Measurements from ENCODE around the gene ESM1.

Gene ESM1

DNA sequence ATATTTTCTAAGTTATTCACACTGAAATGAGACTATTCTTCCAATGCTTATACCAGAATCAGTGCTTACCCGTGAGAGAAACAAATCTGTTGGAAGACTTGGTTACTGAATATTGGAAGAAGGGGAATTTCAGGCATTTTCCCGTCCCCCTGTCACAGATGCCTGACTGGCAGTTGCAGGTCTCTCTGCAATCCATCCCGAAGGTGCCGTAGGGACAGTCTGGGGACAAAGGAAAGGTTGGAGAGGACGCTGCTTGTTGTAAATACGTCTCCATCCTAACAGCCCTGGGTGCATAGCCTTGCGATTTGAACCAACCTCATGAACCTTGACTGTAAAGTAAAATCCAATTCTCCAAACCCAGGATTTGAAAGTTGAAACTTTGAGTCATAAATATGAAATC, 3.5 kb downstream of the ESM1 start:
- Histone ChIP-seq H3K23ac (ENCODE audit: low read length in 2 of 2) (no peak overlapping the region), H3K18ac (ENCODE audit: low read depth in 1 of 2, low read length in 2 of 2) (peak overlapping the region in 1 of 2 experiments; percentile 21), H3K4me3 (ENCODE audit: insufficient read depth in 1 of 2, low read depth in 1 of 2, low read length in 2 of 2) (peak overlapping the region in 1 of 2 experiments; percentile 72), H3K79me1 (replicated peaks; ENCODE audit: low read length, poor library complexity, severe bottlenecking) (no peaks in the 10 kb centered on the region), H2BK120ac (ENCODE audit: low read depth, low read length) (no peak overlapping the region), H3K9me3 (ENCODE audit: control insufficient read depth, low read length) (no peaks in the 10 kb centered on the region), H2AFZ (ENCODE audit: low read depth, low read length) (no peak overlapping the region), H3K4me2 (ENCODE audit: low read length, poor library complexity, severe bottlenecking) (no peak overlapping the region), H3K27me3 (ENCODE audit: control insufficient read depth in 1 of 2, insufficient read depth in 1 of 2, low read length in 2 of 2) (peaks cover 0 to 31% of the 10 kb centered on the region in 2 experiments), H2BK12ac (ENCODE audit: low read length in 2 of 2) (no peak overlapping the region), H3K27ac (ENCODE audit: low read length, poor library complexity, severe bottlenecking) (no peak overlapping the region), H3K4ac (ENCODE audit: low read depth in 1 of 2, low read length in 2 of 2) (no peak overlapping the region), H4K91ac (ENCODE audit: low read length) (no peak overlapping the region), H3K14ac (ENCODE audit: low read length in 2 of 2) (no peak overlapping the region), H2BK5ac (ENCODE audit: low read depth, low read length, poor library complexity, severe bottlenecking) (no peak overlapping the region), H4K8ac (ENCODE audit: low read length) (peak overlapping the region; percentile 37), H3K9ac (ENCODE audit: low read length) (peak overlapping the region; percentile 49), H3K36me3 (ENCODE audit: control insufficient read depth in 1 of 2, insufficient read depth in 2 of 2, low read depth in 1 of 2, low read length in 2 of 2) (no peaks in the 10 kb centered on the region), H2BK15ac (ENCODE audit: low read depth, poor library complexity, severe bottlenecking) (no peak overlapping the region), H3K4me1 (ENCODE audit: control insufficient read depth, insufficient read depth, low read depth, low read length) (peaks cover 3% of the 10 kb centered on the region), H2AK5ac (ENCODE audit: low read length, severe bottlenecking) (no peak overlapping the region)
- no peak for DNase-seq
- 50% methylated on average over 2 of the region's 7 CpGs for WGBS

GRCh38 chr5:54975701-54976100, 9.7 kb downstream of the ESM1 start:
- H3K4ac ChIP-seq (ENCODE audit: low read depth in 1 of 2, low read length in 2 of 2), result no peak overlapping the region
- H3K4me3 ChIP-seq (ENCODE audit: insufficient read depth in 1 of 2, low read depth in 1 of 2, low read length in 2 of 2), result no peak overlapping the region
- H2BK15ac ChIP-seq (ENCODE audit: low read depth, poor library complexity, severe bottlenecking), result no peak overlapping the region
- no peak overlapping the region for H2AFZ ChIP-seq (ENCODE audit: low read depth, low read length)
- H4K8ac ChIP-seq (ENCODE audit: low read length), result no peak overlapping the region
- no peak overlapping the region for H3K9ac ChIP-seq (ENCODE audit: low read length)
- H3K79me1 ChIP-seq (replicated peaks; ENCODE audit: low read length, poor library complexity, severe bottlenecking), result no peaks in the 10 kb centered on the region
- no peaks in the 10 kb centered on the region for H3K9me3 ChIP-seq (ENCODE audit: control insufficient read depth, low read length)
- no peaks in the 10 kb centered on the region for H3K4me1 ChIP-seq (ENCODE audit: control insufficient read depth, insufficient read depth, low read depth, low read length)
- no peak overlapping the region for H3K4me2 ChIP-seq (ENCODE audit: low read length, poor library complexity, severe bottlenecking)
- no peak for DNase-seq
- 64% methylated on average over 1 of the region's 1 CpG for WGBS
- no peak overlapping the region for H2BK12ac ChIP-seq (ENCODE audit: low read length in 2 of 2)
- H4K91ac ChIP-seq (ENCODE audit: low read length), result no peak overlapping the region
- H3K36me3 ChIP-seq (ENCODE audit: control insufficient read depth in 1 of 2, insufficient read depth in 2 of 2, low read depth in 1 of 2, low read length in 2 of 2), result no peaks in the 10 kb centered on the region
- no peak overlapping the region for H2AK5ac ChIP-seq (ENCODE audit: low read length, severe bottlenecking)
- no peak overlapping the region for H3K27ac ChIP-seq (ENCODE audit: low read length, poor library complexity, severe bottlenecking)
- no peak overlapping the region for H3K23ac ChIP-seq (ENCODE audit: low read length in 2 of 2)
- no peak overlapping the region for H2BK120ac ChIP-seq (ENCODE audit: low read depth, low read length)
- H3K14ac ChIP-seq (ENCODE audit: low read length in 2 of 2), result no peak overlapping the region
- no peak overlapping the region for H2BK5ac ChIP-seq (ENCODE audit: low read depth, low read length, poor library complexity, severe bottlenecking)
- H3K18ac ChIP-seq (ENCODE audit: low read depth in 1 of 2, low read length in 2 of 2), result no peak overlapping the region
- H3K27me3 ChIP-seq (ENCODE audit: control insufficient read depth in 1 of 2, insufficient read depth in 1 of 2, low read length in 2 of 2), result peaks cover 0 to 8% of the 10 kb centered on the region in 2 experiments

GRCh38 chr5:54969856-54970828, 15.3 kb downstream of the ESM1 start:
- Histone ChIP-seq H3K4me1 (ENCODE audit: control insufficient read depth, insufficient read depth, low read depth, low read length) (no peaks in the 10 kb centered on the region), H4K8ac (ENCODE audit: low read length) (no peak overlapping the region)
- 72% methylated on average over 3 of the region's 5 CpGs for WGBS

GRCh38 chr5:54969242-54969641, 16.2 kb downstream of the ESM1 start:
- H3K4me1 ChIP-seq (ENCODE audit: control insufficient read depth, insufficient read depth, low read depth, low read length), result no peaks in the 10 kb centered on the region
- 93% methylated on average over 2 of the region's 4 CpGs for WGBS
- H4K91ac ChIP-seq (ENCODE audit: low read length), result no peak overlapping the region
- H3K9ac ChIP-seq (ENCODE audit: low read length), result no peak overlapping the region
- H2BK120ac ChIP-seq (ENCODE audit: low read depth, low read length), result no peak overlapping the region
- H2BK15ac ChIP-seq (ENCODE audit: low read depth, poor library complexity, severe bottlenecking), result no peak overlapping the region
- no peak overlapping the region for H2AFZ ChIP-seq (ENCODE audit: low read depth, low read length)
- H3K4ac ChIP-seq (ENCODE audit: low read depth in 1 of 2, low read length in 2 of 2), result no peak overlapping the region
- H3K4me3 ChIP-seq (ENCODE audit: insufficient read depth in 1 of 2, low read depth in 1 of 2, low read length in 2 of 2), result no peak overlapping the region
- H2BK5ac ChIP-seq (ENCODE audit: low read depth, low read length, poor library complexity, severe bottlenecking), result no peak overlapping the region
- H2AK5ac ChIP-seq (ENCODE audit: low read length, severe bottlenecking), result no peak overlapping the region
- H3K23ac ChIP-seq (ENCODE audit: low read length in 2 of 2), result no peak overlapping the region
- no peak overlapping the region for H3K14ac ChIP-seq (ENCODE audit: low read length in 2 of 2)
- no peak overlapping the region for H3K18ac ChIP-seq (ENCODE audit: low read depth in 1 of 2, low read length in 2 of 2)
- H4K8ac ChIP-seq (ENCODE audit: low read length), result no peak overlapping the region
- no peaks in the 10 kb centered on the region for H3K27me3 ChIP-seq (ENCODE audit: control insufficient read depth in 1 of 2, insufficient read depth in 1 of 2, low read length in 2 of 2)
- no peak for DNase-seq
- H3K27ac ChIP-seq (ENCODE audit: low read length, poor library complexity, severe bottlenecking), result no peak overlapping the region
- no peak overlapping the region for H2BK12ac ChIP-seq (ENCODE audit: low read length in 2 of 2)
- no peaks in the 10 kb centered on the region for H3K36me3 ChIP-seq (ENCODE audit: control insufficient read depth in 1 of 2, insufficient read depth in 2 of 2, low read depth in 1 of 2, low read length in 2 of 2)
- H3K4me2 ChIP-seq (ENCODE audit: low read length, poor library complexity, severe bottlenecking), result no peak overlapping the region
- H3K79me1 ChIP-seq (replicated peaks; ENCODE audit: low read length, poor library complexity, severe bottlenecking), result no peaks in the 10 kb centered on the region
- H3K9me3 ChIP-seq (ENCODE audit: control insufficient read depth, low read length), result no peaks in the 10 kb centered on the region

More at GRCh38 chr5:54969856-54970828, 15.3 kb downstream of the ESM1 start:
- Histone ChIP-seq H2BK15ac (ENCODE audit: low read depth, poor library complexity, severe bottlenecking) (no peak overlapping the region), H3K9ac (ENCODE audit: low read length) (no peak overlapping the region), H3K23ac (ENCODE audit: low read length in 2 of 2) (no peak overlapping the region), H2BK120ac (ENCODE audit: low read depth, low read length) (no peak overlapping the region), H2AK5ac (ENCODE audit: low read length, severe bottlenecking) (no peak overlapping the region), H3K18ac (ENCODE audit: low read depth in 1 of 2, low read length in 2 of 2) (no peak overlapping the region), H3K4me3 (ENCODE audit: insufficient read depth in 1 of 2, low read depth in 1 of 2, low read length in 2 of 2) (no peak overlapping the region), H2AFZ (ENCODE audit: low read depth, low read length) (no peak overlapping the region), H3K4ac (ENCODE audit: low read depth in 1 of 2, low read length in 2 of 2) (no peak overlapping the region), H3K27ac (ENCODE audit: low read length, poor library complexity, severe bottlenecking) (no peak overlapping the region), H3K36me3 (ENCODE audit: control insufficient read depth in 1 of 2, insufficient read depth in 2 of 2, low read depth in 1 of 2, low read length in 2 of 2) (no peaks in the 10 kb centered on the region), H2BK5ac (ENCODE audit: low read depth, low read length, poor library complexity, severe bottlenecking) (no peak overlapping the region), H3K14ac (ENCODE audit: low read length in 2 of 2) (no peak overlapping the region), H3K27me3 (ENCODE audit: control insufficient read depth in 1 of 2, insufficient read depth in 1 of 2, low read length in 2 of 2) (no peaks in the 10 kb centered on the region), H3K79me1 (replicated peaks; ENCODE audit: low read length, poor library complexity, severe bottlenecking) (no peaks in the 10 kb centered on the region), H3K4me2 (ENCODE audit: low read length, poor library complexity, severe bottlenecking) (no peak overlapping the region), H4K91ac (ENCODE audit: low read length) (no peak overlapping the region), H3K9me3 (ENCODE audit: control insufficient read depth, low read length) (no peaks in the 10 kb centered on the region), H2BK12ac (ENCODE audit: low read length in 2 of 2) (no peak overlapping the region)
- DNase-seq, result no peak
